Measurements from ENCODE around the gene EBI3.
A peak's percentile ranks its signal among the peaks of the same experiment; 100 is the strongest.
"Not testable (repeated sequence)": the region's sequence is repeated elsewhere in the genome, so short reads cannot be mapped to it uniquely, and the experiment has no call there.

The EBI3 gene

DNA sequence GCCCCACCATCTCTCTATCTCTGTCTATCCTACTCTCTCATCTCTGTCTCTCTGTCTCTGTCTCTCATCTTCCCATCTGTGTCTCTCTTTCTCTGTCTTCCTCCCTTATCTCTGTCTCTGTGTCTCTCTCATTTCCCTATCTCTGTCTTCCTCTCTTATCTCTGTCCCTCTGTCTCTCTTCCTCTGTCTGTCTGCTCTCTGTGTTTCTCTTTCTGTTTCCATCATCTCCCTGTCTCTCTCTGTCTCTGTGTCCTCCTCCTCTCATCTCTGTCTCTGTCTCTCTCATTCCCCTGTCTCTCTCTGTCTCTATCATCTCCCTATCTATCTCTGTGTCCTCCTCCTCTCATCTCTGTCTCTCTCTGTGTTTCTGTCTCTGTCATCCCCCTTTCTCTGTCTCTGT is 1.6 kb upstream of the EBI3 start:
- H3K4me1 ChIP-seq (ENCODE audit: insufficient read depth, low read length), result peaks cover 4% of the 10 kb centered on the region; the same call in 1 of the 2 replicates
- H3K9me3 ChIP-seq (ENCODE audit: insufficient read depth, low read depth, low read length), result no peaks in the 10 kb centered on the region
- H3K36me3 ChIP-seq (ENCODE audit: insufficient read depth, low read length), result no peaks in the 10 kb centered on the region
- no peak overlapping the region for H3K27ac ChIP-seq (ENCODE audit: low read depth, low read length)
- H3K9ac ChIP-seq (ENCODE audit: low read depth, low read length), result no peak overlapping the region
- H3K27me3 ChIP-seq (ENCODE audit: insufficient read depth, low read length), result peaks cover 14% of the 10 kb centered on the region
- H3K4me3 ChIP-seq (ENCODE audit: low read length), result no peak overlapping the region

- Histone ChIP-seq H3K4me1 (ENCODE audit: insufficient read depth, low read length) (peaks cover 4% of the 10 kb centered on the region; the same call in 1 of the 2 replicates), H3K36me3 (ENCODE audit: insufficient read depth, low read length) (no peaks in the 10 kb centered on the region), H3K27ac (ENCODE audit: low read depth, low read length) (no peak overlapping the region), H3K9me3 (ENCODE audit: insufficient read depth, low read depth, low read length) (no peaks in the 10 kb centered on the region), H3K9ac (ENCODE audit: low read depth, low read length) (0 out of 2 replicates have a peak overlapping the region, but pooled peaks have one; percentile 3), H3K27me3 (ENCODE audit: insufficient read depth, low read length) (peaks cover 14% of the 10 kb centered on the region), H3K4me3 (ENCODE audit: low read length) (peak overlapping the region; percentile 20; the same call in 1 of the 2 replicates)
- WGBS, result 79% methylated on average over 2 of the region's 2 CpGs
Observed at GRCh38 chr19:4228765-4229178, 551 bp upstream of the EBI3 start.

- not testable (repeated sequence) for H3K4me1 ChIP-seq (ENCODE audit: insufficient read depth, low read length); H3K4me3 ChIP-seq (ENCODE audit: low read length); H3K36me3 ChIP-seq (ENCODE audit: insufficient read depth, low read length); H3K27ac ChIP-seq (ENCODE audit: low read depth, low read length); H3K9me3 ChIP-seq (ENCODE audit: insufficient read depth, low read depth, low read length); H3K9ac ChIP-seq (ENCODE audit: low read depth, low read length)
- 96% methylated on average over 6 of the region's 6 CpGs for whole genome bisulfite sequencing
- peaks cover 14% of the 10 kb centered on the region for H3K27me3 ChIP-seq (ENCODE audit: insufficient read depth, low read length)
Observed at GRCh38 chr19:4230237-4230636, 914 bp downstream of the EBI3 start.

DNA sequence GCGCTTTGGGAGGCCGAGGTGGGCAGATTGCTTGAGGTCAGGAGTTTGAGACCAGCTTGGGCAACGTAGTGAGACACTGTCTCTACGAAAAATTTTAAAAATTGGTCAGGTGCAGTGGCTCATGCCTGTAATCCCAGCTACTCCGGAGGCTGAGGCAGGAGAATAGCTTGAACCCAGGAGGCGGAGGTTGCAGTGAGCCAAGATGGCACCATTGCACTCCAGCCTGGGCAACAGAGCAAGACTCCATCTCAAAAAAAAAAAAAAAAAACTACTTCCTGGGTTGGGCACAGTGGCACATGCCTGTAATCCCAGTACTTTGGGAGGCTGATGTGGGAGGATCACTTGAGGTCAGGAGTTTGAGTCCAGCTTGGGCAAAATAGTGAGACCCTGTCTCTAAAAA is 2.2 kb downstream of the EBI3 start:
- H3K27ac ChIP-seq (ENCODE audit: low read depth, low read length); H3K36me3 ChIP-seq (ENCODE audit: insufficient read depth, low read length): not testable (repeated sequence)
- 93% methylated on average over 6 of the region's 6 CpGs for WGBS

DNA sequence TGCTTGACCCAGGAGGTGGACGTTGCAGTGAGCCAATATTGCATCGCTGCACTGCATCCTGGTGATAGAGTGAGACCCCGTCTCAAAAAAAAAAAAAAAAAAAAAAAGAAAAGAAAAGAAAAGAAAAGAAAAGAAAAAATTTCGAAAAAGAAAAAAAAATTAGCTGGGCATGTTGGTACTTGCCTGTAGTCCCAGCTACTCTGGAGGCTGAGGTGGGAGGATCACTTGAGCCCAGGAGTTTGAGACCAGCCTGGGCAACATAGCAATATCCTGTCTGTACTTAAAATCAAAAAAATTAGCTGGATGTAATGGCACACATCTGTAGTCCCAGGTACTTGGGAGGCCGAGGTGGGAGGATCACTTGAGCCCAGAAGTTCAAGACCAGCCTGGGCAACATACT is 2.8 kb downstream of the EBI3 start:
- H3K4me1 ChIP-seq (ENCODE audit: insufficient read depth, low read length); H3K36me3 ChIP-seq (ENCODE audit: insufficient read depth, low read length); H3K4me3 ChIP-seq (ENCODE audit: low read length); H3K9ac ChIP-seq (ENCODE audit: low read depth, low read length); H3K9me3 ChIP-seq (ENCODE audit: insufficient read depth, low read depth, low read length); H3K27ac ChIP-seq (ENCODE audit: low read depth, low read length): not testable (repeated sequence)
- WGBS, result 93% methylated on average over 5 of the region's 5 CpGs
- H3K27me3 ChIP-seq (ENCODE audit: insufficient read depth, low read length), result peaks cover 14% of the 10 kb centered on the region

More for the DNA sequence above, 2.2 kb downstream of the EBI3 start:
- peaks cover 14% of the 10 kb centered on the region for H3K27me3 ChIP-seq (ENCODE audit: insufficient read depth, low read length)
- H3K4me1 ChIP-seq (ENCODE audit: insufficient read depth, low read length); H3K4me3 ChIP-seq (ENCODE audit: low read length); H3K9me3 ChIP-seq (ENCODE audit: insufficient read depth, low read depth, low read length); H3K9ac ChIP-seq (ENCODE audit: low read depth, low read length): not testable (repeated sequence)

DNA sequence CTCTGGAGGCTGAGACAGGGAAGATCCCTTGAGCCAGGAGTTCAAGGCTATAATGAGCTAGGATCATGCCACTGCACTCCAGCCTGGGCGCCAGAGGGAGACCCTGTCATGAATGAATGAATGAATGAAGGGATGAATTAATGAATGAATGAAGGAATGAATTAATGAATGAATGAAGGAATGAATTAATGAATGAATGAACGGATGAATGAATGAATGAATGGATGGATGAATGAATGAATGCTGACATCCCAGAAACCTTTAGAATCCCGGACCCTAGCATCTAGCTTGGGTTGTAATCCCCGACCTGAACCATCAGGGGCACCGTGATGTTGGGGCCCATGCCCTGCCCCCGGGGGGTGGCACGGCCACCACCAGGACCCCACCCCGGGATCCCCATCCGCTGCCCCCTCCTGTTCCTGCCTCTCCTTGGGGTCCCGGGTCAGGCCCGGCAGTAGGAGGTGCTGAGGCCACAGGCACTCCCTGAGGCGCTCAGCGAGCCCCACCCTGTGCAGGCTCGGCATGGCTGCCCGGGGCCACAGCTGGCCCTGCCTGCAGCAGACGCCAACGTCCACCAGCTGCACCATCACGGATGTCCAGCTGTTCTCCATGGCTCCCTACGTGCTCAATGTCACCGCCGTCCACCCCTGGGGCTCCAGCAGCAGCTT is 3.4 kb downstream of the EBI3 start:
- no peaks in the 10 kb centered on the region for H3K9me3 ChIP-seq (ENCODE audit: insufficient read depth, low read depth, low read length)
- no peak overlapping the region for H3K27ac ChIP-seq (ENCODE audit: low read depth, low read length)
- WGBS, result 77% methylated on average over 21 of the region's 21 CpGs
- peaks cover 12% of the 10 kb centered on the region for H3K27me3 ChIP-seq (ENCODE audit: insufficient read depth, low read length)
- H3K4me3 ChIP-seq (ENCODE audit: low read length), result no peak overlapping the region
- H3K36me3 ChIP-seq (ENCODE audit: insufficient read depth, low read length), result no peaks in the 10 kb centered on the region
- H3K9ac ChIP-seq (ENCODE audit: low read depth, low read length), result no peak overlapping the region
- H3K4me1 ChIP-seq (ENCODE audit: insufficient read depth, low read length), result peaks cover 4% of the 10 kb centered on the region; the same call in 1 of the 2 replicates

DNA sequence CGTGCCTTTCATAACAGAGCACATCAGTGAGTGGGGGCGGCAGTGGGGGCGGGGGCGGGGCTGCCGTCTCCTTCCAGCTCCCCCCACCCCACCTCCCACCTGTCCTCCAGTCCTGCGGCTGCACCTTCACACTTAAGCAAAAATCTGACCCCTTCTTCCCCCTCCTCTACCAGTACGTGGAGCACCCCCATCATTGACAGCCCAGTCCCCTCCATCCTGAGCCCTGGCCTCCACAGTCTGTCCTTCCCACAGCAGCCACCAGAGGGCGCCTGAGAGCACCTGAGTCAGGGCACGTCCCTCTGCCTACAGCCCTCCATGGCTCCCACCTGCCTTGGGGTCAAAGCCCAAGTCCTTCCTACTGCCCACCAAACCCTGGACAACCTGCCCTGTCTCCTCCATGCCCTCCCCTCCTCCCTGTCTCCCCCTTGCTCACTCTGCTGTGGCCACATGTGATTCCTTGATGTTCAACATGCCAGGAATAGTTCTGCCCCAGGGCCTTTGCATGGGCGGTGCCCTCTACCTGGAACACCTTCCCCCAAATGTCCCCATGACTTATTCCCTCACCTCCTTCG is 4.0 kb downstream of the EBI3 start:
- Histone ChIP-seq H3K9ac (ENCODE audit: low read depth, low read length) (no peak overlapping the region), H3K9me3 (ENCODE audit: insufficient read depth, low read depth, low read length) (no peaks in the 10 kb centered on the region), H3K4me1 (ENCODE audit: insufficient read depth, low read length) (peaks cover 4% of the 10 kb centered on the region; the same call in 1 of the 2 replicates), H3K4me3 (ENCODE audit: low read length) (no peak overlapping the region), H3K27ac (ENCODE audit: low read depth, low read length) (no peak overlapping the region), H3K36me3 (ENCODE audit: insufficient read depth, low read length) (no peaks in the 10 kb centered on the region), H3K27me3 (ENCODE audit: insufficient read depth, low read length) (peaks cover 6% of the 10 kb centered on the region)
- 72% methylated on average over 11 of the region's 11 CpGs for WGBS

GRCh38 chr19:4234142-4234861 is 5.0 kb downstream of the EBI3 start:
- no peak overlapping the region for H3K9ac ChIP-seq (ENCODE audit: low read depth, low read length)
- 81% methylated on average over 18 of the region's 21 CpGs for WGBS
- no peak overlapping the region for H3K27ac ChIP-seq (ENCODE audit: low read depth, low read length)
- H3K4me3 ChIP-seq (ENCODE audit: low read length), result no peak overlapping the region
- H3K27me3 ChIP-seq (ENCODE audit: insufficient read depth, low read length), result no peaks in the 10 kb centered on the region
- no peaks in the 10 kb centered on the region for H3K9me3 ChIP-seq (ENCODE audit: insufficient read depth, low read depth, low read length)
- no peaks in the 10 kb centered on the region for H3K4me1 ChIP-seq (ENCODE audit: insufficient read depth, low read length)
- no peaks in the 10 kb centered on the region for H3K36me3 ChIP-seq (ENCODE audit: insufficient read depth, low read length)

DNA sequence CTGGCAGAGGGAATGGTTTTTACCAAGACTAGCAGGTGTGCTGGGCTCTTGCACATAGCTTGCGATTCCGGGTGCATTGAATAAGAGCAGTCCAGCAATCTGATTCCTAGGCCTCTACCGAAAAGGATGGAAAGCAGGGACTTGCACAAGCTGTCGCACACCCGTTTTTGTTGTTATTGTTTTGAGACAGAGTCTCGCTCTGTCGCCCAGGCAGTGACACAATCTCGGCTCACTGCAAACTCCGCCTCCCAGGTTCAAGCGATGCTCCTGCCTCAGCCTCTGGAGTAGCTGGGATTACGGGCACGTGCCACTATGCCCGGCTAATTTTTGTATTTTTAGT is 5.5 kb downstream of the EBI3 start:
- H3K27me3 ChIP-seq (ENCODE audit: insufficient read depth, low read length), result no peaks in the 10 kb centered on the region
- H3K4me1 ChIP-seq (ENCODE audit: insufficient read depth, low read length), result no peaks in the 10 kb centered on the region
- H3K27ac ChIP-seq (ENCODE audit: low read depth, low read length), result no peak overlapping the region
- H3K36me3 ChIP-seq (ENCODE audit: insufficient read depth, low read length), result no peaks in the 10 kb centered on the region
- no peaks in the 10 kb centered on the region for H3K9me3 ChIP-seq (ENCODE audit: insufficient read depth, low read depth, low read length)
- WGBS, result 89% methylated on average over 13 of the region's 13 CpGs
- no peak overlapping the region for H3K4me3 ChIP-seq (ENCODE audit: low read length)
- no peak overlapping the region for H3K9ac ChIP-seq (ENCODE audit: low read depth, low read length)

- WGBS, result 95% methylated on average over 16 of the region's 16 CpGs
- not testable (repeated sequence) for H3K27me3 ChIP-seq (ENCODE audit: insufficient read depth, low read length)
Observed at GRCh38 chr19:4237510-4237909, 8.2 kb downstream of the EBI3 start.

GRCh38 chr19:4238831-4239230 is 9.5 kb downstream of the EBI3 start:
- Histone ChIP-seq H3K4me1 (ENCODE audit: insufficient read depth, low read length) (no peaks in the 10 kb centered on the region), H3K9ac (ENCODE audit: low read depth, low read length) (no peak overlapping the region), H3K27ac (ENCODE audit: low read depth, low read length) (no peak overlapping the region), H3K36me3 (ENCODE audit: insufficient read depth, low read length) (no peaks in the 10 kb centered on the region), H3K4me3 (ENCODE audit: low read length) (no peak overlapping the region), H3K27me3 (ENCODE audit: insufficient read depth, low read length) (no peaks in the 10 kb centered on the region), H3K9me3 (ENCODE audit: insufficient read depth, low read depth, low read length) (no peaks in the 10 kb centered on the region)
- WGBS, result 91% methylated on average over 4 of the region's 4 CpGs

More at GRCh38 chr19:4237510-4237909, 8.2 kb downstream of the EBI3 start:
- not testable (repeated sequence) for H3K27ac ChIP-seq (ENCODE audit: low read depth, low read length); H3K4me3 ChIP-seq (ENCODE audit: low read length); H3K9me3 ChIP-seq (ENCODE audit: insufficient read depth, low read depth, low read length); H3K4me1 ChIP-seq (ENCODE audit: insufficient read depth, low read length); H3K9ac ChIP-seq (ENCODE audit: low read depth, low read length); H3K36me3 ChIP-seq (ENCODE audit: insufficient read depth, low read length)

All from HUES64 (cell line).